HFF-Myc (cell line): ENCODE measurements around the gene SETBP1.

ENCODE experiments used
- DNase-seq: peaks from one replicate; pipeline ENCODE4 v3.0.0-alpha.2; 2011; ENCODE audit warnings: low read depth; ENCODE audit errors: extremely low read depth
- H3K4me3 ChIP-seq: replicated peaks from 2 replicates; pipeline ENCODE4 v1.5.1; 2011; ENCODE audit warnings: low read depth, mild to moderate bottlenecking, control low read depth, low read length
- TF ChIP-seq, protein P1 (sequence below): IDR thresholded peaks from 2 replicates; pipeline ENCODE4 v1.5.1; 2012; ENCODE audit warnings: mild to moderate bottlenecking, low read depth, low read length, control low read depth; ENCODE audit errors: missing control alignments

The SETBP1 gene

GRCh38 chr18:44857081-44857480 lies 176.4 kb downstream of the SETBP1 start:
- no peak for DNase-seq
- TF ChIP-seq, protein P1, sequence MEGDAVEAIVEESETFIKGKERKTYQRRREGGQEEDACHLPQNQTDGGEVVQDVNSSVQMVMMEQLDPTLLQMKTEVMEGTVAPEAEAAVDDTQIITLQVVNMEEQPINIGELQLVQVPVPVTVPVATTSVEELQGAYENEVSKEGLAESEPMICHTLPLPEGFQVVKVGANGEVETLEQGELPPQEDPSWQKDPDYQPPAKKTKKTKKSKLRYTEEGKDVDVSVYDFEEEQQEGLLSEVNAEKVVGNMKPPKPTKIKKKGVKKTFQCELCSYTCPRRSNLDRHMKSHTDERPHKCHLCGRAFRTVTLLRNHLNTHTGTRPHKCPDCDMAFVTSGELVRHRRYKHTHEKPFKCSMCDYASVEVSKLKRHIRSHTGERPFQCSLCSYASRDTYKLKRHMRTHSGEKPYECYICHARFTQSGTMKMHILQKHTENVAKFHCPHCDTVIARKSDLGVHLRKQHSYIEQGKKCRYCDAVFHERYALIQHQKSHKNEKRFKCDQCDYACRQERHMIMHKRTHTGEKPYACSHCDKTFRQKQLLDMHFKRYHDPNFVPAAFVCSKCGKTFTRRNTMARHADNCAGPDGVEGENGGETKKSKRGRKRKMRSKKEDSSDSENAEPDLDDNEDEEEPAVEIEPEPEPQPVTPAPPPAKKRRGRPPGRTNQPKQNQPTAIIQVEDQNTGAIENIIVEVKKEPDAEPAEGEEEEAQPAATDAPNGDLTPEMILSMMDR = no peak
- H3K4me3 ChIP-seq = no peak overlapping the region

DNA sequence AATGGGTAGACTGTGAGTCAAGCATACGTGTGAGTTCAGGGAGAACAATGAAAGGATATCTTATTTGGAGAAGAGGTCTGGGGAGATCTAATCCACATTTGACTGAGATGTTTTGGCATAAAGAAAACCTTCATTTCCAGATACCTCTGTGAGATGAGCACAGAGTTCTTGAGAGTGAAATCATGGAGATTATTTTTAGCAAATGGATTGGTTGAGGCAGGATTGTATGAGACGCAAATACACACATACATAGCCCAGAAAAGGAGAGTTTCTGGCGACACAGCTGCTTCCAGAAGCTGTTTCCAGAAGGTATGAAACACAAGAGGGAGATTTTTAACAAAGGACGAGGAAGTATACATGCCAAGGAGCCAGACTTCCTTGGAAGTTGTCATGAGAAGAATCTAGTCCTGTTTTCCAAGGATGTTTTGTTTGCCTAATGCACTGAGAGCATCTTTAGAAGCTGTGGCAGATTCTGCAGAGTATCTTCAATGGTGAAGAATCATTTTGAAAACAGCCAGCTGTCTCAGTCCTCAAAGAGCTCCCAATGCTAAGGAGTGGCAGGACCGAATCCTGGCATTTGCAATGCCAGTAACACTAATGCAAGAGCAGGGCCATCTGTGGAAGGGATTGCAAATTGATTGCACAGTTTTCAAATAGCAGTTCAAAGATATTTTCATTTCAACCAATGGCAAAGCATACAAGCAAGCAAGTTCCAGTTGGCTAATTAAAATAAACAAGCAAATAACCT lies 177.2 kb downstream of the SETBP1 start:
- DNase-seq = no peak
- H3K4me3 ChIP-seq = no peak overlapping the region
- TF ChIP-seq, protein P1 = no peak

GRCh38 chr18:44859263-44859662 lies 178.6 kb downstream of the SETBP1 start:
- TF ChIP-seq, protein P1 = no peak
- DNase-seq = no peak
- no peak overlapping the region for H3K4me3 ChIP-seq

DNA sequence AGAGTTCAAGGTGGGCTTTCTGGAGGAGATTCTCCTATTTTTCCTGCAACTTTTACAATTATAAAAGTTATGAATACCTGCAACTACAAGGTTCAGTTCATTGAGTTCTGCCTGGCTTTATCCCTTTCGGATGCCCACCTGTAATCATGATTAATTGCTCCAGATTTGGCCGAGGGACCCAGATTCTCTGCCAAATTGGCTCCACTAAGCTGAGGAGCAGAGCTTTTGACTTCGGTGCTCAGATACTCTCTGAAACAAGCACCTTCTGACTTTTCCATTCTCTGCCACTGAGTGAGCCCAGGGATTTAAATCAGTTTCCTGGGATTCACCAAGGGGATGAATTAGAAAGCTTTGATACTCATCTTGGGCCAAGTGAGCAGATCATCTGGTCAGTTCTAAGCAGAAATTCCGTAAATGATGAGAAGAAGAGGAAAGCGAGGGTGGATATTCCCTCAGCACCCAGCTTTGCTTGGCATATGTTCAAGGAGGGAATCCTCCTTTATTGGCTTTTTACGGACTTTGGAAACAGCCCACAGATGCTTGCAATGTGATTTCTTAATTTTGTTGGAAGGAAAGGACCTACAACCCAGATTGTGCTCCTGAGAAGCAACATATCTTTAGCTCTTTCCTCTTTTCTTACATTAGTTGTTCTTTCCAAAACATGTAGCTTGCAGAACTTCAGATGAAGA lies 179.2 kb downstream of the SETBP1 start:
- TF ChIP-seq, protein P1 = no peak
- H3K4me3 ChIP-seq = no peak overlapping the region
- DNase-seq = no peak

DNA sequence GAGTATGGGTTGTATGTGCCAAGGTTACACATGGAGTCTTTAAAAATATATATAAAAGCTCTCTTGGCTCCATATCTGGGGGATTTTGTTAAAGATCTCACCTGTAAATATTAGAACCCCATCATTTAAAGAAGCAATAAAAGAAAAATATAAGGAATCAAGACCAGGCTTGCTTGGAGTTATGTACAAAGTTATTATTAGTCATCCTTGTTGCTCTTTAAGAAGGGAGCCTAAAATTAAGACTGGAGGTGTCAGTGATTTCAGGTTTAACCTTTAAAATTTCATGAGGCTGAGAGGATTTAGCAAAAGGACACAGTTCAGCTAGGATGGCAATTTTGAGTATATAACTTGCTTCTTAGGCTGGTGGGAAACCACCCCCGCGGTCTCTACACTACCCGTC lies 181.4 kb downstream of the SETBP1 start:
- TF ChIP-seq, protein P1 = no peak
- DNase-seq = no peak
- no peak overlapping the region for H3K4me3 ChIP-seq

- DNase-seq = no peak
- TF ChIP-seq, protein P1 = no peak
These were observed 185.4 kb downstream of the SETBP1 start for GRCh38 chr18:44866103-44866502.

DNA sequence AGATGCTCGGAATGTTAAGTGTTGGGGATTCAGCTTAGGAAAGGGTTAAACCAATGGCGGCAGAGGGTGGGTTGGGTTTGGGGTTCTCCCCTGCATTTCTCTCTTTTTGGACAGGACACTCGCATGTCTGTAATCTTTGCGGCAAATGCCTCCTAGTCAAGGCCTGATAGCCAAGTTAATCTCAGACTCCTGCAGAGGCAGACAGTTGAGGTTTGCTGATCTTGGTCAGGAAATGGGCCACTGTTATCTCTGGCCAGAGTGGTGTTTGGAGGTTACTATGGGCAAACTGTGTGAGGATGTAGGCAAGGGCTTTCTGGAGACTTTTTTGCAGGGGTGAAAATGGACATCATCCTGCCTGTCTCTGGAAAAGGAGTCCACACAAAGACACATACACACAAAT lies 188.8 kb downstream of the SETBP1 start:
- TF ChIP-seq, protein P1 = no peak
- H3K4me3 ChIP-seq = no peak overlapping the region
- DNase-seq = no peak

More at GRCh38 chr18:44866103-44866502, 185.4 kb downstream of the SETBP1 start:
- H3K4me3 ChIP-seq = no peak overlapping the region
